HG03571 (cell line): Measurements from ENCODE around the gene FBXO24.
"Not testable (repeated sequence)": the region's sequence is repeated elsewhere in the genome, so short reads cannot be mapped to it uniquely, and the experiment has no call there.

Source experiments
- ATAC-seq: cut with Tn5 transposase; IDR thresholded peaks from one replicate; pipeline ENCODE4 v1.9.1; 2021; ENCODE audit not compliant: unreplicated experiment

FBXO24 gene

DNA sequence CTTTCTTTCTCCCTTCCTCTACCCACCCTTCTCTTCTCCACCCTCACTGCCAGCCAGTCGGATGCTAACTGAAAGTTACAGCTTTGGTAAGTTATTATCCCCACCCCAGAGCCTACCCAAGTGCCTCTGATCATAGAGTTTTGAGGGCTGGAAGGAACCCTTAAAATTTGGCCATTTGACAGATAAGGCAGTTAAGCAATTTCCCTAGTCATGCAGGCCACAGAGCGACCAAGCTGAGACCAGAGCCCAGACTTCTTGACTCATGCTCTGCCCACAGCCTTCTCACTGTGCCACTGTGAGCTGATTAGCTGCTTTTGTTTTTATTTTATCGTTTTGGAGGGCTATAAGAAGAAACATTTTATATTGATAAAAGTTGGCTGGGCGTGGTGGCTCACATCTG lies 29.6 kb upstream of the FBXO24 start:
- ATAC-seq, result no peak

DNA sequence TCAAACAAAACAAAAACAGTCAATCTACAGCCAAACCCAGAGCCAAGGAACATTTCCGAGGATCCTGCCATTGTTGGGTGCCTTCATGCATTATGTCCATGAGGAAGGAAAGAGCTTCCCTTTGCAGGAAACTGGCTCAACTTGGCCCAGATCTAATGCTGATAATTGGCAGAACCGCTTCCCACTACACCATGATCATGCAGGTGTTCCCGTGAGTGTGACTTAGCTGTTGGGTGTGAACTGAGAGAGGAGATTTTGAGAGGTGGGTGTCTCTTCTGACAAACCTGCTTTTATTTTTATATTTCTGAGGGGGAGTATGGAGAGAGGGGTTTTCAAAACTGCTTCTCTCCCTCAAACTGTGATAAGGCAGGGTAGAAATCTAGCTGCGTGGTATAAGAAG lies 27.0 kb upstream of the FBXO24 start:
- no peak for ATAC-seq

GRCh38 chr7:100561491-100562194 lies 24.5 kb upstream of the FBXO24 start:
- no peak for ATAC-seq

DNA sequence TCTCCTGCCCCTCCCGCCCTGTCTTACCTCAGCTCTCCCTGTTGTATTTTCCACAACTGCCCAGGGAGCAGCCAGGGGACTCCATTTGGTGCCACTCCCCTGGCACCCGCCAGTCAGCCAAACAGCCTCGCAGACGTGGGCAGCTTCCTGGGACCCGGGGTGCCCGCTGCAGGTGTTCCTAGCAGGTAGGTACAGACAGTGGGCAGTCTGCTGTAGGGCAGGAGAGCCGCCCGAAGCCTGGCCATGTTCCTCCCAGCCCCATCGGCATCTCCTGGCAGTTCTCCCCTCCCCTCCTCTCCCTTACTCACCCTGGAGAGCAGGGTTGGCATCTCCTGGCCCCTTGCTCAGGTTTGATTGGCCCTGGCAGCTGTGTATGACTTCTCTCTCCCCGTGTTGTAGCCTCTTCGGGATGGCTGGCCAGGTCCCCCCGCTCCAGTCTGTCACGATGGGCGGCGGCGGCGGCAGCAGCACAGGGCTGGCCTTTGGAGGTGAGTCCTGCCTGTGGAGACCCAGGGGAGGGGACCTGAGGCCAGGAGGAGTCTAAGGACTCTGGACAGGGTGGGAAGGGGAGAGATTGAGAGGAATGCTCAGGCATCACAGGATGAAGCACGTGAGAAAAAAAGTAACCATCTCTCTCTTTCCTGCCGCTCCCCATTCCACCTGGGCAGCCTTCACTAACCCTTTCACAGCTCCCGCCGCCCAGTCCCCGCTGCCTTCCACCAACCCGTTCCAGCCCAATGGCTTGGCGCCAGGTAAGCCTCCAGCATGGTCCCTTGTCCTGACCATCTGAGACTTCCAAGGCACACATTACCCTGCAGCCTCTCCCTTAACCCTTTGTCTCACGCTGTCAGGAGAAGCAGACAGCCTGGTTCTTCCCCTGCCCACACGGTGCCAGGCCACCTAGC lies 23.7 kb upstream of the FBXO24 start:
- no peak for ATAC-seq

DNA sequence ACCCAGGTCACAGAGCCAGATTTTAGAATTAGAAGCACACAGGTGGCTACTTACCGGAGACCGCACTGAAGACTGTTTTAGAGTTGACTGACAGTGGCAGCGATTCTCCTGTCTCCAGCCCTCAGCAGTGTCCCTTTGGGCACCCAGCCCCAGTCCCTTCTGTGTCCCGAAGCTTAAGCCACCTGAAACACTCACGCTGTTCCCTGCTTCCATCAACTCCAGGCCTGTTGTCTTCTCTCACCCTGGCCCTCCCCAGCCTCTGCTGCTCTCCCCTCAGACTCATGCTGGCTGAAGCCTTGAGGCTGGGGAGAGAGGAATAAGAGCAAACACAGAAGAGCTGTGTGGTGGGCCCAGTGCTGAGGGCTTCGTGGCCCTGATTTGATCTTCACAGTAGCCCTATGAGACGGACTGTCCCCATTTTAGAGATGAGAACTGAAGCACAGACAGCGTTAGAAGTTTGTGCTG lies 23.0 kb upstream of the FBXO24 start:
- no peak for ATAC-seq

DNA sequence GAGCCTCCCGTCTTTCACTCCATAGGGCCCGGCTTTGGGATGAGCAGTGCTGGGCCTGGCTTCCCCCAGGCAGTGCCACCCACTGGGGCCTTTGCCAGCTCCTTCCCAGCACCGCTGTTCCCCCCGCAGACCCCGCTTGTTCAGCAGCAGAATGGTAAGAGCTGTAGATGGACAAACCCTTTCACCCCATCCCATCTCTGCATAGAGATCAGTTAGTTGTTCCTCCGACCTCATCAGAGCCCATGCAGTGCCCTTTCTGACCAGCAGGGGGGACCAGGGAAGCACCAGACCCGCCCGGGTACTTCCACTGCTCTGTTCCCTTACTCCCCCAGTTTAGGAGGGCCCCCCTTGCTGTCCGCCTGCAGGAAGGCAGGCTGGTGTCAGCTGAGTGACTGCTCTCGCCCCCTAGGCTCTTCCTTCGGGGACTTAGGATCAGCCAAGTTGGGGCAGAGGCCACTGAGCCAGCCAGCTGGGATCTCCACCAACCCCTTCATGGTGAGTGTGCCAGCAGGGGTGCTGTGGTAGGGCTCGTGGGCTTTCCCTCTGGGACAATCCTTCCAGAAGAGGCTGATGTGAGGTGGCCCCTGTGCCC lies 22.2 kb upstream of the FBXO24 start:
- ATAC-seq, result no peak

- ATAC-seq, result not testable (repeated sequence)
These were observed 21.7 kb upstream of the FBXO24 start for GRCh38 chr7:100564405-100564804.

- no peak for ATAC-seq
These were observed 21.0 kb upstream of the FBXO24 start for GRCh38 chr7:100565133-100565571.

- ATAC-seq, result no peak
These were observed 20.1 kb upstream of the FBXO24 start for GRCh38 chr7:100566018-100566531.

GRCh38 chr7:100567031-100567730 lies 18.9 kb upstream of the FBXO24 start:
- no peak for ATAC-seq

DNA sequence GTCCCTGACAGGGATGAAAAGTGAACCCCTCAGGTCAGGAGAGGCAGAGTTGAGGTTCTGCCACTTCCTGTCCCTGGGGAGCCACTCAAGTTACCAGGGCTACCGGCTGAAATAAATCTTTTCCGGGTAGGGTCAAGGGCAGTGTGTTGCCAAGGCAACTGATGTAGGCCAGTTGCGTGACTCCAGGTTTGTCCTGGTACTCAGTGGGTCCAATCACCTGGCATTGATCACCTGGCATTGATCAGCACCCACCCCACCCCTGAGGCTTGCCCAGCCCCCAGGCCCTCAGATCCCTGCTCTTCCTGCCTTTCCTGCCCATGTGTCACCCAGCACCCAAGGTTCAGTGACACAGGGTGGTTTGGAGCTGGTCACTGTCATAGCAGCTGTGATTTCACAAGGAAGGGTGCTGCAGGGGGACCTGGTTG lies 18.4 kb upstream of the FBXO24 start:
- ATAC-seq, result no peak

GRCh38 chr7:100568176-100568895 lies 17.8 kb upstream of the FBXO24 start:
- no peak for ATAC-seq

DNA sequence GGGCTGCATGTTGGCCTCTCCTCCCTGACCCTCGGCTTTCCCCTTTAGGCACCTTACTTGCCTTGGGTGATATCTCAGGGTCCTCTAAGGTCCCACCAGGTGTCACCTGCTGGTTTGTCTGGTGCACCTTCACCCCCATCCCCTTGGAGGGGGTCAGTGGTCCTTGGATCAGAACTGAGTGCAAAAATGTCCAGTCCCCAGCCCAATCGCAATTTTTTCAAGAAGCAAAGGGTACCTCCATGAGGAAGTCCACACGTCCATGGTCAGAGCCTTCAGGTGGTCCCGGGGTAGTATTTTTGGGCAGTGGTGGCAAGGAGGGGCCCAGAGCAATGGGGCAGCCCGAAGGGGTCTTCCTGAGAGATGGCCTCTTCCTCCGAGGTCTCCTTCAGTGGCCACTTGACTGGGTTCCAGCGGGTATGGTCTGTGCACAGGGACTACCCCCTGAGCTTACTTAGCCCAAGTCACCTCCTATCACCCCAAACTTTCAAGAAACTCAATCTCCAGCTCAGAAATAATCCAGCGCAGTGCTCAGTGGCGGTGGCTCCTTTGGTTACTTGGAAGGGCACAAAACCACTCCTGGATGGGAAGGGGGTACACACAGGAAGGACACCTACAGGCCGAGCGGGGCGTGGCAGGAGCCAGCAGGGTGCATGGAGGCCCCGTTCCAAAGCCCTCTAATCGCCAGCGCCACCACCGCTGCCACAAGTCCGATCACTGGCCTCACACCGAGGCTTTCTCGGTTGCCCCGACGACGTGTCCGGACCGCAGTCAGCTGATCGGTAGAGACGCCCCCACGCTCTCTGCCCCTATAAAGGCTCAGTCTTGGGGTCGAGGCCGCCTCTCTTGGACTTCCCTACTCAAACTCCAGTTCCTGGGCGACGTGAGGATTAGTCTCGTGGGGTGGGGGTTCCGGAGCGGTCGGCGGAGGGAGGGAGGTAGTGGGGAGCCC lies 17.0 kb upstream of the FBXO24 start:
- no peak for ATAC-seq

GRCh38 chr7:100570954-100571828 lies 14.9 kb upstream of the FBXO24 start:
- no peak for ATAC-seq

DNA sequence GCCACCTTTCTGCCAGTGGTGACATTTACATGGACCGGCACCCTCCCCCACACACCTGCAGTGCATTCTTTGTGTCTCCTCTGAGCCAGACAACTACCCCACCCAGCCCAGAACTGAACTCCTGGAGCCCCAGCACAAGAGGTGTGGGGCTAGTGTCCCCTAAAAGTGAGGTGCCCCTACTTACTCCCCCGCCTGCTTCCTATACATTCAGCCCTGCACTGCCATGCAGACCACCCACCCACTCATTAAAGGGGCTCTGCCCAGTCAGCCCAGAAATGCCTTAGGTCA lies 14.4 kb upstream of the FBXO24 start:
- no peak for ATAC-seq

GRCh38 chr7:100572281-100572948 lies 13.7 kb upstream of the FBXO24 start:
- ATAC-seq, result no peak

GRCh38 chr7:100572949-100573675 lies 13.0 kb upstream of the FBXO24 start:
- ATAC-seq, result no peak
